ENCODE data around the gene KLK1.
"Not testable (repeated sequence)": the region's sequence is repeated elsewhere in the genome, so short reads cannot be mapped to it uniquely, and the experiment has no call there.

The KLK1 gene

GRCh38 chr19:50773454-50773853 lies 50.1 kb downstream of the KLK1 start:
- in situ Hi-C loops (cut with MboI; ENCODE audit: low sequenced_read_pairs), result not testable (repeated sequence)

- in situ Hi-C loops (cut with MboI; ENCODE audit: low sequenced_read_pairs), result not testable (repeated sequence)
Measured at GRCh38 chr19:50772912-50773311, 50.7 kb downstream of the KLK1 start.

GRCh38 chr19:50772476-50772875 lies 51.1 kb downstream of the KLK1 start:
- in situ Hi-C loops (cut with MboI; ENCODE audit: low sequenced_read_pairs), result no loop called here

- in situ Hi-C loops (cut with MboI; ENCODE audit: low sequenced_read_pairs), result no loop called here
Measured at GRCh38 chr19:50770888-50771287, 52.7 kb downstream of the KLK1 start.

- in situ Hi-C loops (cut with MboI; ENCODE audit: low sequenced_read_pairs), result not testable (repeated sequence)
Measured at GRCh38 chr19:50770164-50770563, 53.4 kb downstream of the KLK1 start, which contains the start of gene GPR32. Gene GPR32, plus strand, starts transcription at chr19:50770464. Its CDS starts 137 bp downstream, at chr19:50770601.
